ENCODE measurements around the gene STIMATE.

Gene STIMATE

GRCh38 chr3:52827441-52827840, 69.9 kb downstream of the STIMATE start:
- TF ChIP-seq POLR2AphosphoS5 (IDR thresholded peaks at IDR 0.05; ENCODE audit: low read depth, low read length), result no peak
- TF ChIP-seq TAF1 (IDR thresholded peaks at IDR 0.05; ENCODE audit: borderline replicate concordance, insufficient read depth, low read length), result no peak
- TF ChIP-seq SIN3A (IDR thresholded peaks at IDR 0.05; ENCODE audit: borderline replicate concordance, insufficient read depth, low read length), result no peak
- no peak for TF ChIP-seq FOXP2 (optimal IDR thresholded peaks at IDR 0.05; ENCODE audit: borderline replicate concordance, extremely low read depth, extremely low read length, insufficient read depth)
- TF ChIP-seq REST (IDR thresholded peaks at IDR 0.05; ENCODE audit: insufficient read depth in 1 of 2, low read depth in 2 of 2, low read length in 2 of 2), result no peak

- TF ChIP-seq FOXP2 (optimal IDR thresholded peaks at IDR 0.05; ENCODE audit: borderline replicate concordance, extremely low read depth, extremely low read length, insufficient read depth) (no peak), POLR2AphosphoS5 (IDR thresholded peaks at IDR 0.05; ENCODE audit: low read depth, low read length) (no peak), REST (IDR thresholded peaks at IDR 0.05; ENCODE audit: insufficient read depth in 1 of 2, low read depth in 2 of 2, low read length in 2 of 2) (no peak), TAF1 (IDR thresholded peaks at IDR 0.05; ENCODE audit: borderline replicate concordance, insufficient read depth, low read length) (no peak), SIN3A (IDR thresholded peaks at IDR 0.05; ENCODE audit: borderline replicate concordance, insufficient read depth, low read length) (no peak)
Measured at GRCh38 chr3:52824037-52824436, 73.3 kb downstream of the STIMATE start.

GRCh38 chr3:52822363-52822762, 75.0 kb downstream of the STIMATE start:
- TF ChIP-seq REST (IDR thresholded peaks at IDR 0.05; ENCODE audit: insufficient read depth in 1 of 2, low read depth in 2 of 2, low read length in 2 of 2), result no peak
- TF ChIP-seq FOXP2 (optimal IDR thresholded peaks at IDR 0.05; ENCODE audit: borderline replicate concordance, extremely low read depth, extremely low read length, insufficient read depth), result no peak
- no peak for TF ChIP-seq POLR2AphosphoS5 (IDR thresholded peaks at IDR 0.05; ENCODE audit: low read depth, low read length)
- no peak for TF ChIP-seq SIN3A (IDR thresholded peaks at IDR 0.05; ENCODE audit: borderline replicate concordance, insufficient read depth, low read length)

- TF ChIP-seq SIN3A (IDR thresholded peaks at IDR 0.05; ENCODE audit: borderline replicate concordance, insufficient read depth, low read length) (no peak), TAF1 (IDR thresholded peaks at IDR 0.05; ENCODE audit: borderline replicate concordance, insufficient read depth, low read length) (no peak), POLR2AphosphoS5 (IDR thresholded peaks at IDR 0.05; ENCODE audit: low read depth, low read length) (no peak)
Measured at GRCh38 chr3:52820736-52821135, 76.6 kb downstream of the STIMATE start.

GRCh38 chr3:52819936-52820335, 77.4 kb downstream of the STIMATE start:
- no peak for TF ChIP-seq SIN3A (IDR thresholded peaks at IDR 0.05; ENCODE audit: borderline replicate concordance, insufficient read depth, low read length)
- TF ChIP-seq REST (IDR thresholded peaks at IDR 0.05; ENCODE audit: insufficient read depth in 1 of 2, low read depth in 2 of 2, low read length in 2 of 2), result no peak
- TF ChIP-seq TAF1 (IDR thresholded peaks at IDR 0.05; ENCODE audit: borderline replicate concordance, insufficient read depth, low read length), result no peak
- no peak for TF ChIP-seq FOXP2 (optimal IDR thresholded peaks at IDR 0.05; ENCODE audit: borderline replicate concordance, extremely low read depth, extremely low read length, insufficient read depth)
- TF ChIP-seq POLR2AphosphoS5 (IDR thresholded peaks at IDR 0.05; ENCODE audit: low read depth, low read length), result no peak
